GM12873 (cell line): ENCODE results near the gene EXOC3.

Experiments
- TF ChIP-seq, protein P1 (sequence below): IDR thresholded peaks from 2 replicates; pipeline ENCODE4 v1.5.1; 2012; ENCODE audit warnings: low read depth, mild to moderate bottlenecking, moderate library complexity, low read length, control low read depth; ENCODE audit not compliant: insufficient read depth; ENCODE audit errors: missing control alignments

Gene EXOC3

DNA sequence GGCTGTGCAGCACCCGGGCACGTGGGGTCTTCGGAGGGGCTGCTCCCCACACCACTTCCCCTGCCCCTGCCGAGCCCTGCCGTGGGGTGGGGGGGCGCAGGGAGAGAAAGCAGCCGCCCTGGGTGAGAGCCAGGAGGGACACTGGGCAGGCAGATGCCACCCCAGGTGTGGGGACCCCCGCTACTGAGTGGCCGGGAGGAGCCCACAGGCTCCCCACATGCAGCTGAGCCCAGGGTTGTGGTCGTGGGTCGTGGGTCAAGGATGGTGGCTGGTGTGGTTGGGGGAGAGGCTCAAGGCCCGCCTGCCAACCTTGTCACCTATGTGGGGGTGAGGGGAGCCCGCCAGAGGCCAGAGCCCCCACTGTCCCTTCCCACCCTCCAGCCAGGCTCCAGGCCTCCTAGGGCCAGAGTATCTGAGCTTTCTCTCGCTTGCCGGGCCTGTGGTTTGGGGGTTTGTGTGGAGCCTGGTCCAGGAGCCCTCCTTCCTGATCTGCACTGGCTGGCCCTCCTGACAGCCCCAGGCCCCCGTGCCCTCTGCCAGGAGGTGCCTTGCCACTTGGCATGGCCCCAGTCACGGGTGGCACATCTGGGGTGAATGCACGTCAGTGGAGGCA lies 35.5 kb downstream of the EXOC3 start:
- TF ChIP-seq, protein P1, sequence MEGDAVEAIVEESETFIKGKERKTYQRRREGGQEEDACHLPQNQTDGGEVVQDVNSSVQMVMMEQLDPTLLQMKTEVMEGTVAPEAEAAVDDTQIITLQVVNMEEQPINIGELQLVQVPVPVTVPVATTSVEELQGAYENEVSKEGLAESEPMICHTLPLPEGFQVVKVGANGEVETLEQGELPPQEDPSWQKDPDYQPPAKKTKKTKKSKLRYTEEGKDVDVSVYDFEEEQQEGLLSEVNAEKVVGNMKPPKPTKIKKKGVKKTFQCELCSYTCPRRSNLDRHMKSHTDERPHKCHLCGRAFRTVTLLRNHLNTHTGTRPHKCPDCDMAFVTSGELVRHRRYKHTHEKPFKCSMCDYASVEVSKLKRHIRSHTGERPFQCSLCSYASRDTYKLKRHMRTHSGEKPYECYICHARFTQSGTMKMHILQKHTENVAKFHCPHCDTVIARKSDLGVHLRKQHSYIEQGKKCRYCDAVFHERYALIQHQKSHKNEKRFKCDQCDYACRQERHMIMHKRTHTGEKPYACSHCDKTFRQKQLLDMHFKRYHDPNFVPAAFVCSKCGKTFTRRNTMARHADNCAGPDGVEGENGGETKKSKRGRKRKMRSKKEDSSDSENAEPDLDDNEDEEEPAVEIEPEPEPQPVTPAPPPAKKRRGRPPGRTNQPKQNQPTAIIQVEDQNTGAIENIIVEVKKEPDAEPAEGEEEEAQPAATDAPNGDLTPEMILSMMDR = no peak

DNA sequence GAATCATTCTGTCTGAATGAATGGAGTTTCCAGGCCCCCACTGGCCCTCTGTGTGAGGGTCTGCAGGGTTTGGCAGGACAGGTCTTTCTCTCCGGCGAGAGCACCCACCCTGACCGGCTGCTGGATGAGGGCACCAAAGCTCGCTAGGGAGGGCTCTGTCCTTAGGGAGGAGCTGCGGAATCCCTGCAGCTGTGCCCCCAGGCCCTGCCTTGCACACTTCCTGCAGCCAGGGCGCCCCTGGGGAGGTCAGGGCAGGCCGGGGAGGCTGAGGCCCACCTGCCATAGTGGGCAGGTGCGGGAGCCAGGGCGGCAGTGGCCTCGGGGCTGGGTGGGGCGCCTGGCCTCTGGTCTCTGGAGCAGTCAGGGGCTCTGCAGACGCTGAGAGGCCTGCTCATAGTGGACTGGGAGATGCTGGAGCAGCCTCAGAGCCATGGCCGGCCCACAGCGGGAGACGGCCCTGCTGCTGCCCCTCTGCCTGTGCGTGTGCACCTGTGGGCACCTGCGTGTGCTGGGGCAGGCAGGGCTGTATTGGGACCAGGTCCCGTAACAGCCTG lies 36.1 kb downstream of the EXOC3 start:
- TF ChIP-seq, protein P1 = no peak

DNA sequence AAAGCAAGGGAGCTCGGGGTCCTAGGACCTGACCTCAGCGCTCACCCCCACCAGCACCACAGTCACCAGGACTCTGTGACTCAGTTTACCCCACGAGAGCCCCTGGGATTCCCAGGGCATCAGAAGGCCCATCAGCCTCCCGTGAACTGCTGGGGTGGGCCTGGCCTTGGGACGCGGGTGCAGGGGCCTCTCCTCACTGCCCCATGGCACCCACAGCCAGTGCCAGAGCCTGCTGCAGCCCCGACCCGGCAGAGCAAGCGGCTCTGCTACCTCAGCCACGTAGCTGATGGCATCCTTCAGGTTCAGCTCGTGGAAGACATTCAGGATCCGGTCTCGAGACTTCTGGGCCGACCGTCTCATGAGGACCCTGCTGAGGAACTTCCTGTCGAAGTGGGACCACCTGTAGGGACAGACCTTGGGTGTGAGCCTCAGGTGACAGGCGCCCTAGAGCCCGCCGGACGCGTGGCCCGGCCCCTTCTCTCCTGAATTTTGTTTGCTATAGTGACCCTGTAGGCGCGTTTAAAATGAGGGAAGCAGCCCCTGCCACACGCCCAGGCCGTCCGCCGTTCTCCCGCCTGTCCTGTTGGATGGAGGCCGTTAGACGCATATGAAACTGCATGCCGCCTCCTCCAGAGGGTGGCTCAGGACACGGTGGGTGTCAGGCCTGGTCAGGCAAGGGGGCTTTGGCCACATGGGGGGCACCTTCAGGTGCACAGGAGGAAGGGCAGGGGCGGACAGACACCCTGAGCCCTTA lies 36.8 kb downstream of the EXOC3 start:
- TF ChIP-seq, protein P1 = no peak

DNA sequence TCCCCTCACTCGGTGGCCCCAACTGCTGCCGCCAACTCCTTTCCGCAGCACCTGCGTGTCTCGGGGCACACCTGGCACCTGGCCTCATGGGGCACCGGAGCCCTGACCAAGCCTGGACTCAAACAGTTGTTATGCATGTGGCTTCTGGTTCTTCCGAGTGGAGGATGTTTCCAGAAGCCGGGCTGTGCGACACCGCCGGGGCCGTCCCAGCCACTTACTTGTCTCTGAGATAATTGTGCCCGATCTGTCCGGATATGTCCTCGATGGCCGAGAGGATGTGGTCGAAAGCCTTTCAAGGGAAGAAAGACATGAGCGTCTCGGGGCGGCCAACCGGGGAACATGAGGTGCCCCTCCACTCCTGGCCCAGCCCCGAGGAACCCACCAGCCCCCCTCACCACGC lies 38.4 kb downstream of the EXOC3 start:
- TF ChIP-seq, protein P1 = no peak

DNA sequence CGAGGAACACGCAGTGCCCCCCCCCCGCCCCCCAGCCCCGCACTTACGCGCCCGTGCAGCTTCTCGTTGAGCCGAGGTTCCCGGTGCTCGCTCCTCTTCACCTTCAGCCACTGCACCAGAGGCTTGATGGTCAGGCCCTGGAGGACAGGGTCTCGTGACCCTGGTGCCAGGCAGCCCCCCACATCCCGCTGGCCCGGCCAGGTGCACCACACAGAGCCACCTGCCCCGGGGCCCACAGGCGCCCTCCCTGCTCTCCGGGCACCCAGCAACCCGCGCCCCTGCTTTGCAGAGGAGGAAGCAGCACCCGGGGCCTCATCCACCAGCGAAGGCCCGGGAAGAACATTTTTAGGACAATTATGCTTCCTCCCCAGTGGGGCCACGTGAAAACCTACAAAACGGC lies 39.0 kb downstream of the EXOC3 start:
- TF ChIP-seq, protein P1 = no peak

DNA sequence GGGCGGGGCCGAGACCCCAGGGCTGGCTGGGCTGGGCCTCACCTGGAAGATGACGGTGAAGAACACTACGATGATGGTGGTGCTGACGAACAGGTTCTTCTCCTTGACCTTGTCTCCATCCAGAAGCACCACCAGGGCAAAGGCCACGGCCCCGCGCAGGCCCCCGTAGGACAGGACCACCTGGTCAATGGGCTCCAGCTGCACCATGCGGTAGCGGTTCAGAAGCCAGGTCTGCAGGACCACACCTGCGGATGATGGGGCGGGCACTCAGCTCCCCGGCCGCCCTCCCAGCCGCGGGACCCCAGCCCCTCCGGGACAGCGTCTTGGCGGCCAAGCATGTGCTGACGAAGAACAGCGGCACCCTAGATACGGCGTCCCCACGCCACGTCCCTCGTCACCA lies 39.5 kb downstream of the EXOC3 start:
- TF ChIP-seq, protein P1 = no peak

DNA sequence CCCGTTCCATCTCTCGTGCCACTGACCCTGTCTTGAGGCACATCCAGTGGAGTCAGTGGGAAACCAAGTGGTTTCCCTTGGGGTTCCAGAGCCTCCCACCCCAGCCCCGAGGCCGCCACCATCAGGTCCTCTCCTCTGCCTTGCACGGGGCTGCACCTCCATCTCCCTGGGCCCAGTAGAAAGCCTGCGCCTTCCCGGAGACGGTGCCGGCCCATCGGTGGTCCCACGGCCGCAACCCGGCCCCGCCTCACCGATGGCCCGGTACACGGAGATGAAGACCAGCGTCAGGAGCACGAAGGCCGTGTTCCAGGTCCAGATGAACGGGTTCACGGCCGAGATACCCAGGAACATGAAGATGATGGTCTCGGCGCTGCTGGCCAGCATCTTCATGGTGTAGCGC lies 40.0 kb downstream of the EXOC3 start:
- TF ChIP-seq, protein P1 = no peak
